HL-60 (cell line): ENCODE measurements around the gene BCL2.
A peak's percentile ranks its signal among the peaks of the same experiment; 100 is the strongest.

Source experiments
- DNase-seq, 2 experiments: peaks; one replicate each; pipeline ENCODE4 v3.0.0-alpha.2; 2010 to 2020; ENCODE audit warnings: low read depth in 1 of 2, low spot score in 1 of 2
- H3K27ac ChIP-seq: fragments of 250-450 bp; sonication (Bioruptor Pico); replicated peaks from 2 replicates; pipeline ENCODE4 v1.5.1; 2020; ENCODE audit warnings: mild to moderate bottlenecking, moderate library complexity
- H3K27me3 ChIP-seq: fragments of 250-450 bp; sonication (Bioruptor Pico); 2 replicates; pipeline ENCODE4 v1.5.1; 2021; ENCODE audit warnings: mild to moderate bottlenecking, moderate library complexity; ENCODE audit not compliant: insufficient read depth, poor library complexity, severe bottlenecking
- H3K4me3 ChIP-seq: replicated peaks from 2 replicates; pipeline ENCODE4 v1.5.1; 2011; ENCODE audit warnings: mild to moderate bottlenecking, control low read depth, low read length; ENCODE audit not compliant: insufficient read depth
- GABPA ChIP-seq: IDR thresholded peaks from 2 replicates; pipeline ENCODE4 v1.6.1; 2012; ENCODE audit warnings: low read depth
- POLR2AphosphoS5 ChIP-seq: IDR thresholded peaks from 2 replicates; pipeline ENCODE4 v1.6.1; 2012; ENCODE audit warnings: low read depth
- REST ChIP-seq: IDR thresholded peaks from 2 replicates; pipeline ENCODE4 v1.6.1; 2012; ENCODE audit warnings: low read depth; ENCODE audit not compliant: insufficient replicate concordance
- SPI1 ChIP-seq: IDR thresholded peaks from 2 replicates; pipeline ENCODE4 v1.6.1; 2012; ENCODE audit warnings: low read depth, mild to moderate bottlenecking, borderline replicate concordance
- TF ChIP-seq, protein P1 (sequence below): IDR thresholded peaks from one replicate; pipeline ENCODE4 v1.5.1; 2011; ENCODE audit warnings: low read length, control low read depth, inconsistent platforms; ENCODE audit not compliant: insufficient read depth

Gene BCL2

DNA sequence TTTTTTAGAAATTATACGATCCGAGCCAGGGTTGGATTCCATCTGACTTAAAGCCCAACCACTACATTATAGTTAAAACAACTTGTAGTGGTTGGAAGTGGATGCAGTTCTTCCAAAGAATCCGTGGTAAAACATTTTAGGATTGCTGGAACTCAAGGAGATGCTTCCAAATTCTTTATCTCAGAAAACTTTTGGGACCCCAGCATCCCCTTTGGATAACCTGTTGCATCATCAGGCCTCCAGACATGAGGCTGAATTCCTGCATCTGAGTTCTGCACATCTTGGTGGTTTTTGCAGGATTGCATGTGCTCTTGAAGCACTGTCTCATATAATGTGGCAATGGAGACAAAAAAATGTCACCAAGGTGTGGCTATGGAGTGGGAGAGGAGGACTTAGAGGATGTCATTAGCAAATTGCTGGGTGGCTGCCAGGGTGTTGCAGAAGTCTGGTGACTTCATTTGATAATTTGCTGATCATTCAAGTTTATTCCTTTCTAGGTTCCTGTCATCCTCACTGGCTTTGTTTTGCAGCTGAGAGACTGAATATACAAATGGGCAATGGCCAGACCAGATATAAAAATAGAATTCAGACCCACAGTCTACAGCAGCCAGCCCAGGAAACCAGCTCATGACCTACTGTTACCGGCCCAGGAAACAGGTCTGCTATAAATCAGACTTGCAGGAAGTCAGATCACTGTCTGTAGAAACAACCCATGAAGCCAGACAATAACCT is 207.7 kb downstream of the BCL2 start:
- Histone ChIP-seq H3K27me3 (no peaks in the 10 kb centered on the region), H3K27ac (peak overlapping the region; percentile 18), H3K4me3 (no peak overlapping the region)
- TF ChIP-seq, protein P1, sequence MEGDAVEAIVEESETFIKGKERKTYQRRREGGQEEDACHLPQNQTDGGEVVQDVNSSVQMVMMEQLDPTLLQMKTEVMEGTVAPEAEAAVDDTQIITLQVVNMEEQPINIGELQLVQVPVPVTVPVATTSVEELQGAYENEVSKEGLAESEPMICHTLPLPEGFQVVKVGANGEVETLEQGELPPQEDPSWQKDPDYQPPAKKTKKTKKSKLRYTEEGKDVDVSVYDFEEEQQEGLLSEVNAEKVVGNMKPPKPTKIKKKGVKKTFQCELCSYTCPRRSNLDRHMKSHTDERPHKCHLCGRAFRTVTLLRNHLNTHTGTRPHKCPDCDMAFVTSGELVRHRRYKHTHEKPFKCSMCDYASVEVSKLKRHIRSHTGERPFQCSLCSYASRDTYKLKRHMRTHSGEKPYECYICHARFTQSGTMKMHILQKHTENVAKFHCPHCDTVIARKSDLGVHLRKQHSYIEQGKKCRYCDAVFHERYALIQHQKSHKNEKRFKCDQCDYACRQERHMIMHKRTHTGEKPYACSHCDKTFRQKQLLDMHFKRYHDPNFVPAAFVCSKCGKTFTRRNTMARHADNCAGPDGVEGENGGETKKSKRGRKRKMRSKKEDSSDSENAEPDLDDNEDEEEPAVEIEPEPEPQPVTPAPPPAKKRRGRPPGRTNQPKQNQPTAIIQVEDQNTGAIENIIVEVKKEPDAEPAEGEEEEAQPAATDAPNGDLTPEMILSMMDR = no peak
- TF ChIP-seq SPI1 (no peak), REST (no peak), GABPA (no peak), POLR2AphosphoS5 (peak; percentile 71)
- peak; percentile 88 to 95 for DNase-seq

- DNase-seq = no peak
- no peak overlapping the region for H3K4me3 ChIP-seq
- H3K27me3 ChIP-seq = no peaks in the 10 kb centered on the region
- TF ChIP-seq, protein P1 = no peak
- TF ChIP-seq POLR2AphosphoS5 = no peak
- no peak for TF ChIP-seq GABPA
- no peak for TF ChIP-seq SPI1
- no peak for TF ChIP-seq REST
- no peak overlapping the region for H3K27ac ChIP-seq
These were observed 209.8 kb downstream of the BCL2 start for GRCh38 chr18:63109802-63110201.

DNA sequence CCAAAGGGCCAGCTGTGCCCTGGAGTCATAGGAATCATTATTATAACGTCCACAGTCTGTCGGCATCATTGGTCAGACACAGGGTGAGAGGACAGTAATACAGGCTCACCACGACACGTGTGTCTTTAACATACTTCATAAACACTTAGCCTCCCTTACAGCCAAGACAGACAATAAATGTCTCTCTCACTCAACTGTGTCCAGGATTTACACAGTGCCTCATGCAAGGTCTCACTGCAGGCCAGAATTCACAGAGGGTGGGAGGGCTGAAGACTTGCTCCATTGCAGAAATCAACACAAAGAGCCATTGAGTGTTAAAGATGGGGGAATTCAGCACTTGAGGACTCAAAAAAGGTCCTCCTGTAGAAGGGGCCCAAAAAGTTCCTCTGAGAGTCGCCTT is 210.5 kb downstream of the BCL2 start:
- Histone ChIP-seq H3K27me3 (no peaks in the 10 kb centered on the region), H3K4me3 (no peak overlapping the region), H3K27ac (no peak overlapping the region)
- DNase-seq = no peak
- TF ChIP-seq, protein P1 = no peak
- TF ChIP-seq POLR2AphosphoS5 (no peak), REST (no peak), SPI1 (no peak), GABPA (no peak)
